ENCODE measurements around the gene GPATCH8. TPM values are rescaled to one million over a fixed set of nuclear protein-coding genes. Genes with fewer than 3 reads are reported as not detected.
A peak's percentile ranks its signal among the peaks of the same experiment; 100 is the strongest.

Gene GPATCH8
- total and polyA plus RNA-seq, 2 donors (not counting 1 experiment from before 2014, with no cell fraction given), result 13.7 to 19.3 TPM

DNA sequence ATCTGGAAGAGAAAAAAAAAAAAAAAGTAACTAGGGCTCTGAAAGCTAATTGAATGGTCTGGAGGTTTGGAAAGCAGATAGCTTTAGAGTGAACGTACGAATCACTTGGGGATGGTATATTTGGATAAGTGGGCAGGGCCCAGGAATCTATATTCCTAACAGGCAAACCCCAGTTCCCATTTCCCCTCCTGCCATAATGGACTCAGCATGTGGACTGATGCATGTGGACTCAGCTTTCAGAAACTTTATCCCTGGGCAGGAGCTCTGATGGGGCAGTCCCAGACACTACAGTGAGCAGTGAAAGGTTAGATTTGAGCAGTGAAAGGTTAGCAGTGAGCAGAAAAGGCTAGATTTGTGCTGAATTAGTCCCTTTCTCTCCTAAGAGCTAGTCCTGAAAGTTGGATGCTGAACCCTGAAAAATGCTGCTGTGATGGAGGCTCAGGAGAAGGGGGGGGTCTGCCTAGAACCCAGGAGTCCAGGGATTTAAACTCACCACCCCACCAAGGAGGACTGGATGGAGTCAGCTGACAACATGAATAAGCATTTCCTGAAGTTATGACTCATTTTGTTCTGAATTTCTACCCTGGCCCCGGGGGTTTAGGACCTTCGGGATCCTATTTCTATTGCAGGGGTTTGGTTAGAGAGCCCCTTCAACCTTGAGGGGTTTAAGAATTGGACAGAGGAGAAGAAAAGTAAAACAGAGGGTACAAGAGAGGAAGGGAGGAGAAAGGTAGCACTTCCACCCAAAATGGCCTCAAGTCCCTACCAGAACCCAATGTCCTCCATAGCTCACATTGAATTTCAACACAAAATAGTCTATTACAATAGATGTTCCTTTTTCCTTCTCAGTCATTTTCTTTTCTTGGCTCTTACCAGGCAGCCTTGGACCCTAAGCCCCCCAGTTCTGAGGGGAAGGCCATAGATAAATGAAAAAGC is 43.7 kb upstream of the GPATCH8 start:
- Histone ChIP-seq H3K4me2 (ENCODE audit: extremely low read depth, insufficient read depth, low read length) (peak overlapping the region; percentile 56), H3K4me1 (ENCODE audit: control insufficient read depth, extremely low read depth, insufficient read depth, low read length) (peaks cover 34% of the 10 kb centered on the region), H2AFZ (ENCODE audit: low read length) (peak overlapping the region; percentile 65), H3K9me3 (ENCODE audit: control insufficient read depth, insufficient read depth, low read depth, low read length) (no peaks in the 10 kb centered on the region), H3K9ac (ENCODE audit: insufficient read depth, low read length) (no peak overlapping the region), H3K79me2 (ENCODE audit: control insufficient read depth, insufficient read depth, low read length) (no peaks in the 10 kb centered on the region), H3K27me3 (ENCODE audit: control insufficient read depth, insufficient read depth, low read length) (no peaks in the 10 kb centered on the region), H3K27ac (ENCODE audit: insufficient read depth, low read length) (peak overlapping the region; percentile 75), H3K4me3 (replicated peaks in 1 of 4; ENCODE audit: control extremely low read depth in 1 of 4, insufficient read depth in 1 of 4, low read depth in 3 of 4, low read length in 4 of 4) (no peak overlapping the region), H3K36me3 (ENCODE audit: control insufficient read depth, insufficient read depth, low read length) (no peaks in the 10 kb centered on the region), H4K20me1 (ENCODE audit: control insufficient read depth, extremely low read depth, insufficient read depth, low read length) (no peaks in the 10 kb centered on the region)
- TF ChIP-seq EZH2 (IDR thresholded peaks at IDR 0.05; ENCODE audit: low read length, missing control alignments), result no peak
- peak; percentile 63 to 67 for DNase-seq (ENCODE audit: low read depth in 2 of 2)

GRCh38 chr17:44543905-44544523 is 40.8 kb upstream of the GPATCH8 start:
- Histone ChIP-seq H3K4me1 (ENCODE audit: control insufficient read depth, extremely low read depth, insufficient read depth, low read length) (peaks cover 40% of the 10 kb centered on the region), H3K4me2 (ENCODE audit: extremely low read depth, insufficient read depth, low read length) (no peak overlapping the region), H3K9ac (ENCODE audit: insufficient read depth, low read length) (no peak overlapping the region), H3K79me2 (ENCODE audit: control insufficient read depth, insufficient read depth, low read length) (no peaks in the 10 kb centered on the region), H3K4me3 (replicated peaks in 1 of 4; ENCODE audit: control extremely low read depth in 1 of 4, insufficient read depth in 1 of 4, low read depth in 3 of 4, low read length in 4 of 4) (no peak overlapping the region), H2AFZ (ENCODE audit: low read length) (no peak overlapping the region), H4K20me1 (ENCODE audit: control insufficient read depth, extremely low read depth, insufficient read depth, low read length) (no peaks in the 10 kb centered on the region), H3K27me3 (ENCODE audit: control insufficient read depth, insufficient read depth, low read length) (no peaks in the 10 kb centered on the region), H3K9me3 (ENCODE audit: control insufficient read depth, insufficient read depth, low read depth, low read length) (no peaks in the 10 kb centered on the region), H3K36me3 (ENCODE audit: control insufficient read depth, insufficient read depth, low read length) (no peaks in the 10 kb centered on the region), H3K27ac (ENCODE audit: insufficient read depth, low read length) (peak overlapping the region; percentile 79)
- no peak for TF ChIP-seq EZH2 (IDR thresholded peaks at IDR 0.05; ENCODE audit: low read length, missing control alignments)
- TF ChIP-seq, protein P1, sequence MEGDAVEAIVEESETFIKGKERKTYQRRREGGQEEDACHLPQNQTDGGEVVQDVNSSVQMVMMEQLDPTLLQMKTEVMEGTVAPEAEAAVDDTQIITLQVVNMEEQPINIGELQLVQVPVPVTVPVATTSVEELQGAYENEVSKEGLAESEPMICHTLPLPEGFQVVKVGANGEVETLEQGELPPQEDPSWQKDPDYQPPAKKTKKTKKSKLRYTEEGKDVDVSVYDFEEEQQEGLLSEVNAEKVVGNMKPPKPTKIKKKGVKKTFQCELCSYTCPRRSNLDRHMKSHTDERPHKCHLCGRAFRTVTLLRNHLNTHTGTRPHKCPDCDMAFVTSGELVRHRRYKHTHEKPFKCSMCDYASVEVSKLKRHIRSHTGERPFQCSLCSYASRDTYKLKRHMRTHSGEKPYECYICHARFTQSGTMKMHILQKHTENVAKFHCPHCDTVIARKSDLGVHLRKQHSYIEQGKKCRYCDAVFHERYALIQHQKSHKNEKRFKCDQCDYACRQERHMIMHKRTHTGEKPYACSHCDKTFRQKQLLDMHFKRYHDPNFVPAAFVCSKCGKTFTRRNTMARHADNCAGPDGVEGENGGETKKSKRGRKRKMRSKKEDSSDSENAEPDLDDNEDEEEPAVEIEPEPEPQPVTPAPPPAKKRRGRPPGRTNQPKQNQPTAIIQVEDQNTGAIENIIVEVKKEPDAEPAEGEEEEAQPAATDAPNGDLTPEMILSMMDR (conservative IDR thresholded peaks at IDR 0.05 in 1 of 2, IDR thresholded peaks at IDR 0.05 in 1 of 2; ENCODE audit: low read depth in 1 of 2, low read length in 2 of 2), result no peak
- peak in 1 of 2 donors; percentile 27 for DNase-seq (ENCODE audit: low read depth in 2 of 2)

- peak overlapping the region; percentile 51 for H3K4me2 ChIP-seq (ENCODE audit: extremely low read depth, insufficient read depth, low read length)
- TF ChIP-seq EZH2 (IDR thresholded peaks at IDR 0.05; ENCODE audit: low read length, missing control alignments), result no peak
- TF ChIP-seq, protein P1 (conservative IDR thresholded peaks at IDR 0.05 in 1 of 2, IDR thresholded peaks at IDR 0.05 in 1 of 2; ENCODE audit: low read depth in 1 of 2, low read length in 2 of 2), result no peak
- no peak overlapping the region for H2AFZ ChIP-seq (ENCODE audit: low read length)
- no peaks in the 10 kb centered on the region for H4K20me1 ChIP-seq (ENCODE audit: control insufficient read depth, extremely low read depth, insufficient read depth, low read length)
- H3K9me3 ChIP-seq (ENCODE audit: control insufficient read depth, insufficient read depth, low read depth, low read length), result no peaks in the 10 kb centered on the region
- H3K36me3 ChIP-seq (ENCODE audit: control insufficient read depth, insufficient read depth, low read length), result no peaks in the 10 kb centered on the region
- H3K27ac ChIP-seq (ENCODE audit: insufficient read depth, low read length), result peak overlapping the region; percentile 79
- H3K4me3 ChIP-seq (replicated peaks in 1 of 4; ENCODE audit: control extremely low read depth in 1 of 4, insufficient read depth in 1 of 4, low read depth in 3 of 4, low read length in 4 of 4), result peak overlapping the region in 1 of 4 experiments; percentile 29
- DNase-seq (ENCODE audit: low read depth in 2 of 2), result peak; percentile 80 to 96
- no peak overlapping the region for H3K9ac ChIP-seq (ENCODE audit: insufficient read depth, low read length)
- no peaks in the 10 kb centered on the region for H3K79me2 ChIP-seq (ENCODE audit: control insufficient read depth, insufficient read depth, low read length)
- peaks cover 40% of the 10 kb centered on the region for H3K4me1 ChIP-seq (ENCODE audit: control insufficient read depth, extremely low read depth, insufficient read depth, low read length)
- H3K27me3 ChIP-seq (ENCODE audit: control insufficient read depth, insufficient read depth, low read length), result no peaks in the 10 kb centered on the region
These were observed 40.2 kb upstream of the GPATCH8 start for GRCh38 chr17:44543213-44543904.

Measured in fibroblast of lung (primary cell).